Cardiac fibroblast (primary cell): ENCODE results near the gene ANO10.

Experiments
- DNase-seq, 2 donors: peaks; one replicate each; pipeline versions ENCODE4 v3.0.0 to v3.0.0-alpha.2; 2010; ENCODE audit warnings: low read depth in 2 of 2
- H3K4me3 ChIP-seq, 2 donors: replicated peaks in 1 of 2; 1 replicate in 1 of 2; 2 replicates in 1 of 2; pipeline ENCODE4 v1.5.1; 2011; ENCODE audit warnings: low read depth in 2 of 2, low read length in 2 of 2, mild to moderate bottlenecking in 2 of 2, moderate library complexity in 1 of 2
- TF ChIP-seq, protein P1 (sequence below): IDR thresholded peaks from one replicate; pipeline ENCODE4 v1.5.1; 2011; ENCODE audit warnings: low read depth, mild to moderate bottlenecking, low read length, inconsistent platforms

ANO10 gene

DNA sequence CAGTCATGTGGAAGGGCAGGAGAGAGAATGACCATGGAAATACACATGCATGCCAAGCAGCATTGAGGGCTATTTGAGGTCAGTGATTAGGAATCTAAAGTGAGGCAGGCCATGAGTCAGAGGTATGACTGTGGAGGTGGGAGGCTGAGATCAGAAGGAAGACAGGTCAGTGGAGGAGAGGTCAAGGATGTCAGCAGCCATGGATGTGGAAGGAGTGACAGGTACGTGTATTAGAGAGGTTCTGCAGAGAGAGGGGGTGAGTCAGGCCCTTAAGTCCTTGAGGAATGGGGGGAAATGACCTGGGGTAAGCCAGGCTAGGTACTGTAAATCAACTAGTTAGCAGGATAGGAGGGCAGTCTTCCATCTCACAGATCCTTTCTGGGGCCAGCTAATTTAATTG is 166.6 kb downstream of the ANO10 start:
- no peak overlapping the region for H3K4me3 ChIP-seq
- peak; percentile 14 to 56 for DNase-seq
- TF ChIP-seq, protein P1, sequence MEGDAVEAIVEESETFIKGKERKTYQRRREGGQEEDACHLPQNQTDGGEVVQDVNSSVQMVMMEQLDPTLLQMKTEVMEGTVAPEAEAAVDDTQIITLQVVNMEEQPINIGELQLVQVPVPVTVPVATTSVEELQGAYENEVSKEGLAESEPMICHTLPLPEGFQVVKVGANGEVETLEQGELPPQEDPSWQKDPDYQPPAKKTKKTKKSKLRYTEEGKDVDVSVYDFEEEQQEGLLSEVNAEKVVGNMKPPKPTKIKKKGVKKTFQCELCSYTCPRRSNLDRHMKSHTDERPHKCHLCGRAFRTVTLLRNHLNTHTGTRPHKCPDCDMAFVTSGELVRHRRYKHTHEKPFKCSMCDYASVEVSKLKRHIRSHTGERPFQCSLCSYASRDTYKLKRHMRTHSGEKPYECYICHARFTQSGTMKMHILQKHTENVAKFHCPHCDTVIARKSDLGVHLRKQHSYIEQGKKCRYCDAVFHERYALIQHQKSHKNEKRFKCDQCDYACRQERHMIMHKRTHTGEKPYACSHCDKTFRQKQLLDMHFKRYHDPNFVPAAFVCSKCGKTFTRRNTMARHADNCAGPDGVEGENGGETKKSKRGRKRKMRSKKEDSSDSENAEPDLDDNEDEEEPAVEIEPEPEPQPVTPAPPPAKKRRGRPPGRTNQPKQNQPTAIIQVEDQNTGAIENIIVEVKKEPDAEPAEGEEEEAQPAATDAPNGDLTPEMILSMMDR: no peak

DNA sequence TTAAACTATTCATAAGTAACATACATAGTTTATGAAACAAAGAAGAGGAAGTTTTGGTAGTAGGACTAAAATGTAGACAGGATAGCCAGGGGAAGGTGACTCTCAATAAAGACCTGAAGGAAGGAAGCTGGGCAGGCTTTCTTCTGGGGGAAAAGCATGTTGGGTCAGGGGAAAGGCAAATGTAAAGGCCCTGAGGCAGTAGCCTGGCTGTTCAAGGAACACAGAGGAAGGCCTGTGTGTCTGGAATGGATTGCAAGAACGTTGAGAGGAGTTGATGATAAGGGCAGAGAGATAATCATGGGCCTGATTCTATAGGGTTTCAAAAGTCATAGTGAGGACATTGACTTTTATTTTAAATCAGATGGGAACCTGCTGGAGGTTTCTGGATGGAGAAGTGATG is 167.8 kb downstream of the ANO10 start:
- TF ChIP-seq, protein P1: no peak
- no peak for DNase-seq
- no peak overlapping the region for H3K4me3 ChIP-seq

DNA sequence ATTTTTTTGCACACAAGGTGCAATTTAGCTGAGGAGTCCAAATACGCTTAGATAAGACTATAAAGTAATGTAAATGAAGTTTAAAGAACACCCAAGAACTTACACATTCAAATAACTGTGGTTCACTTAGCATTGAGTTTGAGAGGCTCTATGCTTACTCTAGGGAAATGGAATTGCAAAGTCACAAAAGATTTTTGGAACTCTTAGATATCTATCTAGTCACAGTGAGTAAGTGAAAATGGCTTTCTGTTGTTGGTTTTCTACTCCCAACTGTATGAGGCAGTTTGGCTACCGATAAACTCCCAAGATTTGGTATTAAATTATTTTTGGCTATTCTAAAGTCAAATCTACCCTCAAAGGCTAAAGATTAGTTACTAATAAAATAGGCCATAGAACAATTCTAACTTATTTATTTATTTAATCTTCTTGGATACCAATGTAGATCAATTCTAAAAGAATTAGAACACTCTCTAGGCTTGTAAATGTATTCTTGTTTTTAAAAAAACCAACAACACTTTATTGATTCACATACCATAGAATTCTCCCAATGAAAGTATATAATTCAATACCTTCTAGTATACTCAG is 170.0 kb downstream of the ANO10 start:
- DNase-seq: no peak
- TF ChIP-seq, protein P1: no peak
- H3K4me3 ChIP-seq: no peak overlapping the region

DNA sequence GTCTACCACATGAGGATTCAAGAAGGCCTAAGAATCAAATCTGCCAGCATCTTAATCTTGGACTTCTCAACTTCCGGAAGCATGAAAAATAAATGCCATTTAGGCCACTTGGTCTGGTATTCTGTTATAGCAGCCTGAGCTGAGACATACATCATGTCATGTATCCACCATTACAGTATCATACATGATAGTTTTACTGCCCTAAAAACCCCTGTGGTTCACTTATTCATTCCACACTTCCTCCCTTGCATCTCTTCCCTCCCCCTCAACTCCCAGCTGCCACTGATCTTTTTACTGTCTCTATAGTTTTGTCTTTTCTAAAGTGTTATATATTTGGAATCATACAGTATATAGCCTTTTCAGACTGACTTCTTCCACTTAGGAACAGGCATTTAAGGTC is 173.7 kb downstream of the ANO10 start:
- no peak overlapping the region for H3K4me3 ChIP-seq
- TF ChIP-seq, protein P1: no peak
- no peak for DNase-seq

DNA sequence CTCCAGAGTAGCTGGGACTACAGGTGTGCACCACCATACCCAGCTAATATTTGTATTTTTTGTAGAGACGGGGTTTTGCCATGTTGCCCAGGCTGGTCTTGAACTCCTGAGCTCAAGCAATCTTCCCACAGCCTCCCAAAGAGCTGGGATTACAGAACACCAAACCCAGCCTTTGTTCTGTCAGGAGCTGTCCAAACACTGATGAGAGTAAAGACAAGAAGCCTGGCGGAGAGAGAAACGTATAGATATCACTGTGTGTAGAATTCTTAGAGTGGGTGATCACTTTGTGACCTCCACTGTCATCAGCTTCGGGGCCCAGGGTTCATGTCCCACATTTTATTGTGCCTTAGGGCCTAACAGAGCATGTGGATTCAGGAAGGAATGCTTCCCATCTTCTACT is 176.0 kb downstream of the ANO10 start:
- DNase-seq: no peak
- H3K4me3 ChIP-seq: no peak overlapping the region
- TF ChIP-seq, protein P1: no peak

DNA sequence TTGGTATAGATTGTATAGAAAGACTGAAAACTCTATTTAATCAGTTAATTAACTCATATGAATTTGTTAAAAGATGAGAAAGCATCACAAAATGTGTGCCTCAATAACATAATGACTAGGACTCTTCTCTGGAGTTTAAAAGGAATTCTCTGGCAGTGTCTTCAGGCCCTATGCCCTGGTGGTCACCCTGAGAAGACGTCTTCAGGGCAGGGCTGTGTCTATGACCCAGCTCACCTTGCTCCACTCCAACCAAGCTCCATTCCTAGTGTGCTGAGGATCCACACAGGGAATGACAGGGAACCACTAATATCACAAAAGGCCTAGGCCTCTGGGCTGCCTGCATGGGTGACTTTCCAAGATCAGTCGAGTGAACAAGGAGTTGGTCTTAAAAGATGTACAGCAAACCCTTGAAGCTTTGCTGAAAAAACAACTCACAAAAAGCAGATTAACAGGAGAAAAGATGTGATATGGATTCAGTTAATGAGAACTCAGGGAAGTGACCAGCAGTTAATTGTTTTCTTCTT is 178.9 kb downstream of the ANO10 start:
- TF ChIP-seq, protein P1: no peak
- no peak overlapping the region for H3K4me3 ChIP-seq
- no peak for DNase-seq
